Caco-2 (cell line): ENCODE results near the gene CENPW. TPM values are rescaled to one million over a fixed set of nuclear protein-coding genes. Genes with fewer than 3 reads are reported as not detected.

Experiments used
- BruUV-seq: library from RNA; stranded (reverse); fragments of 400-500 nt; replicated peaks from 2 replicates; lab custom pipeline; 2021; lab: Mats Ljungman, UMichigan
- CTCF ChIA-PET: fragments of 300-600 bp; sonication (Branson Sonifier 250); formaldehyde crosslinking; loops from one replicate; lab custom pipeline; 2022; ENCODE audit warnings: antibody characterized with exemption; lab: Charles Lee
- POLR2A ChIA-PET: fragments of 300-600 bp; sonication (Branson Sonifier 250); formaldehyde crosslinking; loops from one replicate; lab custom pipeline; 2022; ENCODE audit warnings: antibody characterized with exemption; lab: Charles Lee
- DNase-seq, 2 experiments: peaks; one replicate each; pipeline versions ENCODE4 v3.0.0 to v3.0.0-alpha.2; 2020 to 2022
- H3K27me3 ChIP-seq: replicated peaks from 2 replicates; pipeline ENCODE4 v1.6.0; 2011; ENCODE audit warnings: low read length; ENCODE audit not compliant: control insufficient read depth, insufficient read depth
- H3K36me3 ChIP-seq: 2 replicates; pipeline ENCODE4 v1.5.1; 2011; ENCODE audit warnings: low read length; ENCODE audit not compliant: control insufficient read depth, insufficient read depth
- H3K4me1 ChIP-seq: fragments of 250-450 bp; sonication (Bioruptor Pico); 2 replicates; pipeline ENCODE4 v1.5.1; 2020; ENCODE audit warnings: mild to moderate bottlenecking
- H3K4me3 ChIP-seq: 2 replicates; pipeline ENCODE4 v1.5.1; 2011; ENCODE audit warnings: low read depth, mild to moderate bottlenecking, control low read depth, low read length
- H3K9me3 ChIP-seq: fragments of 250-450 bp; sonication (Bioruptor Pico); 2 replicates; pipeline ENCODE4 v1.5.1; 2020; ENCODE audit warnings: mild to moderate bottlenecking, moderate library complexity
- H3K27ac Mint-ChIP-seq: one replicate; pipeline ENCODE4 v1.8.0; 2022; ENCODE audit warnings: mixed read lengths; ENCODE audit not compliant: unreplicated experiment
- H3K27me3 Mint-ChIP-seq: one replicate; pipeline ENCODE4 v1.8.0; 2022; ENCODE audit warnings: mixed read lengths; ENCODE audit not compliant: insufficient read depth, unreplicated experiment
- H3K36me3 Mint-ChIP-seq: one replicate; pipeline ENCODE4 v1.8.0; 2022; ENCODE audit warnings: mild to moderate bottlenecking, mixed read lengths; ENCODE audit not compliant: insufficient read depth, unreplicated experiment
- H3K4me1 Mint-ChIP-seq: one replicate; pipeline ENCODE4 v1.8.0; 2022; ENCODE audit warnings: low read depth, mixed read lengths; ENCODE audit not compliant: unreplicated experiment
- H3K4me3 Mint-ChIP-seq: one replicate; pipeline ENCODE4 v1.8.0; 2022; ENCODE audit warnings: mild to moderate bottlenecking, moderate library complexity, mixed read lengths; ENCODE audit not compliant: unreplicated experiment
- H3K9me3 Mint-ChIP-seq: one replicate; pipeline ENCODE4 v1.8.0; 2022; ENCODE audit warnings: mixed read lengths; ENCODE audit not compliant: unreplicated experiment
- intact Hi-C: fragments of 100-400 bp; cut with micrococcal nuclease; formaldehyde crosslinking; loops from one replicate; pipeline ENCODE4 v1.10.0; 2022; ENCODE audit not compliant: unreplicated experiment
- total RNA-seq: library from RNA; stranded (reverse); gene quantifications from 2 replicates; pipeline ENCODE4 v1.2.3, GENCODE V29; 2022
- TF ChIP-seq, protein P1 (sequence below), 2 experiments: fragments of 200-600 bp in 1 of 2; IDR thresholded peaks; 1 replicate in 1 of 2; 2 replicates in 1 of 2; pipeline versions ENCODE4 v1.5.1 to v1.8.0; 2011 to 2022; ENCODE audit warnings: antibody characterized with exemption in 1 of 2, control low read depth in 1 of 2, inconsistent platforms in 1 of 2, low read depth in 1 of 2, low read length in 1 of 2, mild to moderate bottlenecking in 1 of 2, moderate library complexity in 1 of 2; ENCODE audit not compliant: insufficient read depth in 1 of 2, severe bottlenecking in 1 of 2, unreplicated experiment in 1 of 2

Gene CENPW
- total RNA-seq, 1 experiment from 2014 or later, result 64.4 TPM

DNA sequence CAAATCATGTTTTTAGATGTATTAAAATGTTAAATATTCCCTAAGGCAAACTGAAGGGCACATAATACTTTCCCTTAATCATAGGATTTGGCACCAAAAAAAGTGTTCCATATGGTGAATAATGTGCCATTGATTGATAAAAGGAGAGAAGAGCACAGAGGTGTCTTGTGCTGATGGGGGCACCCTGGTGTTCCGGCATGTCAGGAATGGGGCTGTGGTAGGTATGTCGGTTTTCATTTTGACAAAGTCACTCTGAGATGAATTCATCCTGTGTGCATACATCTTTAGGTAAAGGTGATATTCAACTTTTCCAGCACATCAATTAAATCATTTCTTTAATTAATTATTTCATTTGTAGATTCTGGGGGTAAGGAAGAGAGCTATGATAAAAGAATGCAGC, 36.8 kb downstream of the CENPW start:
- ChIA-PET POLR2A (no interaction called here), CTCF (no interaction called here)
- no peak for DNase-seq
- Histone ChIP-seq H3K4me1 (no peaks in the 10 kb centered on the region), H3K4me3 (no peak overlapping the region), H3K9me3 (0 out of 2 replicates have a peak, but pooled peaks cover 4% of the 10 kb centered on the region), H3K36me3 (no peaks in the 10 kb centered on the region; the same call in 1 of the 2 replicates), H3K27me3 (no peaks in the 10 kb centered on the region)
- peaks cover 8% of the 10 kb centered on the region for H3K9me3 Mint-ChIP-seq
- intact Hi-C loops, result no loop called here
- no peaks in the 10 kb centered on the region for H3K27me3 Mint-ChIP-seq
- TF ChIP-seq, protein P1, sequence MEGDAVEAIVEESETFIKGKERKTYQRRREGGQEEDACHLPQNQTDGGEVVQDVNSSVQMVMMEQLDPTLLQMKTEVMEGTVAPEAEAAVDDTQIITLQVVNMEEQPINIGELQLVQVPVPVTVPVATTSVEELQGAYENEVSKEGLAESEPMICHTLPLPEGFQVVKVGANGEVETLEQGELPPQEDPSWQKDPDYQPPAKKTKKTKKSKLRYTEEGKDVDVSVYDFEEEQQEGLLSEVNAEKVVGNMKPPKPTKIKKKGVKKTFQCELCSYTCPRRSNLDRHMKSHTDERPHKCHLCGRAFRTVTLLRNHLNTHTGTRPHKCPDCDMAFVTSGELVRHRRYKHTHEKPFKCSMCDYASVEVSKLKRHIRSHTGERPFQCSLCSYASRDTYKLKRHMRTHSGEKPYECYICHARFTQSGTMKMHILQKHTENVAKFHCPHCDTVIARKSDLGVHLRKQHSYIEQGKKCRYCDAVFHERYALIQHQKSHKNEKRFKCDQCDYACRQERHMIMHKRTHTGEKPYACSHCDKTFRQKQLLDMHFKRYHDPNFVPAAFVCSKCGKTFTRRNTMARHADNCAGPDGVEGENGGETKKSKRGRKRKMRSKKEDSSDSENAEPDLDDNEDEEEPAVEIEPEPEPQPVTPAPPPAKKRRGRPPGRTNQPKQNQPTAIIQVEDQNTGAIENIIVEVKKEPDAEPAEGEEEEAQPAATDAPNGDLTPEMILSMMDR (IDR thresholded peaks at IDR 0.05; ENCODE audit: insufficient read depth in 1 of 2, low read depth in 1 of 2, low read length in 1 of 2, severe bottlenecking in 1 of 2, unreplicated experiment in 1 of 2), result no peak
- no peak overlapping the region for H3K27ac Mint-ChIP-seq
- no TSS peak for BruUV-seq
- H3K36me3 Mint-ChIP-seq, result no peaks in the 10 kb centered on the region
- H3K4me3 Mint-ChIP-seq, result no peak overlapping the region
- no peaks in the 10 kb centered on the region for H3K4me1 Mint-ChIP-seq

- CTCF ChIA-PET, result no interaction called here
- no peaks in the 10 kb centered on the region for H3K27me3 ChIP-seq
- Mint-ChIP-seq H3K4me1 (no peaks in the 10 kb centered on the region), H3K9me3 (peaks cover 8% of the 10 kb centered on the region), H3K36me3 (no peaks in the 10 kb centered on the region), H3K4me3 (no peak overlapping the region), H3K27ac (no peak overlapping the region), H3K27me3 (no peaks in the 10 kb centered on the region)
- POLR2A ChIA-PET, result no interaction called here
- no peak for DNase-seq
- H3K4me1 ChIP-seq, result no peaks in the 10 kb centered on the region
- no peak overlapping the region for H3K4me3 ChIP-seq
- BruUV-seq, result no TSS peak
- TF ChIP-seq, protein P1 (IDR thresholded peaks at IDR 0.05; ENCODE audit: insufficient read depth in 1 of 2, low read depth in 1 of 2, low read length in 1 of 2, severe bottlenecking in 1 of 2, unreplicated experiment in 1 of 2), result no peak
- H3K36me3 ChIP-seq, result no peaks in the 10 kb centered on the region; the same call in 1 of the 2 replicates
- H3K9me3 ChIP-seq, result 0 out of 2 replicates have a peak, but pooled peaks cover 2% of the 10 kb centered on the region
- intact Hi-C loops, result no loop called here
Observed at GRCh38 chr6:126377594-126378153, 37.8 kb downstream of the CENPW start.

- H3K36me3 ChIP-seq, result no peaks in the 10 kb centered on the region
- Mint-ChIP-seq H3K27me3 (no peaks in the 10 kb centered on the region), H3K4me1 (no peaks in the 10 kb centered on the region), H3K4me3 (no peak overlapping the region), H3K9me3 (peaks cover 30% of the 10 kb centered on the region), H3K27ac (no peak overlapping the region), H3K36me3 (no peaks in the 10 kb centered on the region)
- no peaks in the 10 kb centered on the region for H3K27me3 ChIP-seq
- no TSS peak for BruUV-seq
- ChIA-PET POLR2A (no interaction called here), CTCF (no interaction called here)
- DNase-seq, result no peak
- H3K9me3 ChIP-seq, result peaks cover 8% of the 10 kb centered on the region
- TF ChIP-seq, protein P1 (IDR thresholded peaks at IDR 0.05; ENCODE audit: insufficient read depth in 1 of 2, low read depth in 1 of 2, low read length in 1 of 2, severe bottlenecking in 1 of 2, unreplicated experiment in 1 of 2), result no peak
- no peak overlapping the region for H3K4me3 ChIP-seq
- intact Hi-C loops, result no loop called here
- H3K4me1 ChIP-seq, result no peaks in the 10 kb centered on the region
Observed at GRCh38 chr6:126380072-126380583, 40.2 kb downstream of the CENPW start.
